KBM-7 (cell line): ENCODE measurements around the gene OPTC.
"Not testable (repeated sequence)": the region's sequence is repeated elsewhere in the genome, so short reads cannot be mapped to it uniquely, and the experiment has no call there.

Experiments
- DNase-seq: peaks from one replicate; pipeline ENCODE4 v3.0.0-alpha.2; 2015
- in situ Hi-C: fragments of 300-500 bp; cut with MboI; formaldehyde crosslinking; loops from 2 replicates; pipeline ENCODE4 v1.14.3; 2020; ENCODE audit warnings: low sequenced_read_pairs, low pct_unique_long_range_greater_than_20kb, mixed read lengths

Gene OPTC

DNA sequence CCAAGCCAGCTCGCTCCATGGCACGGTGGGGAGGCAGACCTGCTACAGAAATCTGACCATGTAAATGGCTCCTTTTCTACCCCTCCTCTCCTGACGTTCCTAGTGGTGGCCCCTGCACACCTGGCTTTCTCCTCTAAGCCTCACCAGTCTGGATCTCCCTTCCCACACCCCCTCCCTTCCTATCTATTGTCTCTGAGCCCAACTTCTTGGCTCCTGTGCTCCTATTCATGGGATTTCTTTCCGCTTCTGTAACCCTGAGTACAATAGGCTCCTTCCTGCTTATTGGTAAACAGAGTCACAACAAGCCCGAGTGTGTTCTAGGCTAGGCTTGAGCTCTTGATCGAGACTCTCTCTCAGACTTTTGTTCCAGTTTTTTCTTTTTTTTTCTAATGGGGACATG lies 17.6 kb downstream of the OPTC start:
- in situ Hi-C loops: loop anchor here (10.0 kb wide), 1 partner anchor 193 kb away; no protein-coding TSS in a partner anchor
- DNase-seq: no peak

DNA sequence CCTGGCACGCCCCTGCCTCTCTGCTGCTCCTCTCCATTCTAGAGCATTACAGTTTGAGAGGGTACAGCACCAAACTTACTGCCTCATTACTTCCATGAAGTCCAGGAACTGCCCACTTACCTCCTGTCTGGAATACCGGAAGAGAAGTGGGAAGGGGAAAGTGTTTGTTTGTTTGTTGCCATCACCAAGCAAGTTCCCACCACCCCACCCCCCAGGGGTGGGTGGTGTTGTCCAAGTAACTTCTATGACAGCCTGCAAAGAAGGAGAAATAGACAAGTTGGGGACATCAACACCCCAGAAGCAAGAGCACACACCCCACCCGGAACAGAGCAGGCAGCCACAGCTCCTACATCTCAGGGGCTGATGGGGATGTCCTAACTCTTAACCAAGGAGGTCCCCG lies 18.0 kb downstream of the OPTC start:
- in situ Hi-C loops: loop anchor here (10.0 kb wide), 1 partner anchor 193 kb away; no protein-coding TSS in a partner anchor

GRCh38 chr1:203512517-203512847 lies 18.5 kb downstream of the OPTC start:
- in situ Hi-C loops: loop anchor here (10.0 kb wide), 1 partner anchor 192 kb away; no protein-coding TSS in a partner anchor
- DNase-seq: no peak

More for the DNA sequence above, 18.0 kb downstream of the OPTC start:
- DNase-seq: no peak

GRCh38 chr1:203512848-203513584 lies 19.1 kb downstream of the OPTC start:
- in situ Hi-C loops: loop anchor here (10.0 kb wide), 1 partner anchor 192 kb away; no protein-coding TSS in a partner anchor
- peak; percentile 42 for DNase-seq

- DNase-seq: no peak
- in situ Hi-C loops: loop anchor here (10.0 kb wide), 1 partner anchor 191 kb away; no protein-coding TSS in a partner anchor
Measured at GRCh38 chr1:203513585-203514031, 19.7 kb downstream of the OPTC start.

- in situ Hi-C loops: loop anchor here (10.0 kb wide), 1 partner anchor 189 kb away; no protein-coding TSS in a partner anchor
- DNase-seq: no peak
Measured at GRCh38 chr1:203516184-203516583, 22.2 kb downstream of the OPTC start.

DNA sequence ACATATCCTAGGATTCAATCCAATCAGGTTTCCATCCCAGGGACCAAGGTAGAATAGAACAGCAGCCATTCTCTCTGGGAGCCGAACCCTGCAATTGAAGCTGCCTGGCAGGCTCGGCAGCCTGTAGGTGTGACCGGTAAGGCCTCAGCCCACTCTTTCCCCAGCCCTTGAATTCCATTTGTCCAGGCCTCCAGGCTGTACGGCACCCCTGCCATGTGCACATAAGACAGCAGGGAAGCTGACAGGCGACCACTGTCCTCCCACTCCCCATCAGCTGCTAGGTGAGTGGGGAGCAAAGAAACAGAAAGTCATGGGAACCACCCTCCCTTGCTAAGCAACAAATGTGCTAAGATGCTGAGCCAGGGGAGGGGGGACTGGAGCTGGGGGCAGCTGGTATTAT lies 23.0 kb downstream of the OPTC start:
- in situ Hi-C loops: loop anchor here (10.0 kb wide), 1 partner anchor 188 kb away; no protein-coding TSS in a partner anchor
- DNase-seq: no peak

- no peak for DNase-seq
- in situ Hi-C loops: loop anchor here (10.0 kb wide), 1 partner anchor 187 kb away; no protein-coding TSS in a partner anchor
Measured at GRCh38 chr1:203517426-203518110, 23.6 kb downstream of the OPTC start.

DNA sequence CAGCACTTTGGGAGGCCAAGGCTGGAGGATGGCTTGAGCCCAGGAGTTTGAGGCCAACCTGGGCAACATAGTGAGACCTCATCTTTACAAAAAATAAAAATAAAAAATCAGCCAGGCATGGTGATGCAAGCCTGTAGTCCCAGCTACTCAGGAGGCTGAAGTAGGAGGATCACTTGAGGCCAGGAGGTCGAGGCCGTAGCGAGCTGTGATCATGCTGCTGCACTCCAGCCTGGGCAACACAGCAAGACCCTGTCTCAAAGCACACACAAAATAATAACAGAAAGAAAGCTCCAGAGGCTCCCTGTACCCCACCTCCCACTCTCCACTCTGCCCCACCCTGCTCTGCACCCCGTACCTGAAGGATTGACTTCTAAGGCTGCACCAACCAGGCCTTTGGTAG lies 24.2 kb downstream of the OPTC start:
- in situ Hi-C loops: loop anchor here (10.0 kb wide), 1 partner anchor 187 kb away; no protein-coding TSS in a partner anchor
- DNase-seq: not testable (repeated sequence)

DNA sequence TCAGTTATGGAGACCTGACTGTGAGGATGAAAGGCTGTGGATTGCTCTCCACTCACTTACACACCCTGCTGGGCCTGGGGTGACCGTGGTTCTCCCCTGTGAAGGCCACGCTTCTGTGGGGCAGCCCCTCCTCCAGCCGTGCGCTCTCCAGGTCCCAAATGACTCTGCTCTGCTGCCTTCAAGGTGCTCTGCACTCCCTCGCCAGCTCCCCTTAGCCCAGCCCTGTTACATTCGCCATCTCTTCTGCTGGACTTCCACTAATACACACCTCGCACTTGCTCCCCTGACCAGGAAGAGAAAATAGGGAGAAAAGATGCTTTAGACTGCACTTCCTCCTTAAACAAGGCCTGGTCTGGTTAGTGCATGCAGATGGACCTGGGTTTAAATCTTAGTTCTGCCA lies 24.6 kb downstream of the OPTC start:
- in situ Hi-C loops: loop anchor here (10.0 kb wide), 1 partner anchor 186 kb away; no protein-coding TSS in a partner anchor
- no peak for DNase-seq

DNA sequence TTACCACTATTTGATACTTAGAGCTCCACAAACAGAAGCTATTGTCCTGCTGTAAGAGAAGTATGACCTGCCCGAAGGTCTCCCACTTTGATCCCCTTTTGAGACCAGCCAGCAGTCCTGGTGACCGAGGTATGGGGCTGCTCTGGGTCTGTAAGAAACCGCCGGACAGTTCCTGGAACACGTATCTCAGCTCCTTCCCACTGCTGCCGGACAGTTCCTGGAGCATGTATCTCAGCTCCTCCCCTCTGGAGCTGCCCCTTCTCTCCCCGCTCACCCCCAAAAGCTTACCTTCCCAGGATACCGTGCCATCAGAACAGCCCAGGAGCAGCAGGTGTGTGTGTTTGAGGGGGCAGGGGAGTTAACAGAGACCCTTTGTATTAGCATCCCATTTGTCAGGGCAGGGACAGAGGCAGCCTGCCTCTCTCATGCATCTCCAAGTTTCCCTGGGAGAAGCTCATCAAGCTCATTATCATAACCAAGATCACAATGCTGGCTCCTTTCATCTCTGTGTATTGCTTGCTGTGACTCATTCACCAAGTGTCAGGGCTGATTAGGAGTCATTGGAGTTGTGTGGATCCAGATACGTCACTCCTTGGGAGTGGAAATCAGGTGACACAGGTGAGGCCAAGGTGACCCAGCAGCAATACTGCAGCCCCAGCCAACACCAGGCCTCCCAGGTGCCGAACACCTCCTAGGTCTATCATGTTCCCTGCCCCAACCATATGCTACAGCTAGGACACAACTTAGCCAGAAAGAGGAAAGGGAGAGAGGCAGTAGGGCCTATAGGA lies 25.3 kb downstream of the OPTC start:
- in situ Hi-C loops: loop anchor here (10.0 kb wide), 1 partner anchor 186 kb away; no protein-coding TSS in a partner anchor
- DNase-seq: no peak

- in situ Hi-C loops: loop anchor here (10.0 kb wide), 1 partner anchor 185 kb away; no protein-coding TSS in a partner anchor
- DNase-seq: no peak
Measured at GRCh38 chr1:203519896-203520295, 25.9 kb downstream of the OPTC start.

DNA sequence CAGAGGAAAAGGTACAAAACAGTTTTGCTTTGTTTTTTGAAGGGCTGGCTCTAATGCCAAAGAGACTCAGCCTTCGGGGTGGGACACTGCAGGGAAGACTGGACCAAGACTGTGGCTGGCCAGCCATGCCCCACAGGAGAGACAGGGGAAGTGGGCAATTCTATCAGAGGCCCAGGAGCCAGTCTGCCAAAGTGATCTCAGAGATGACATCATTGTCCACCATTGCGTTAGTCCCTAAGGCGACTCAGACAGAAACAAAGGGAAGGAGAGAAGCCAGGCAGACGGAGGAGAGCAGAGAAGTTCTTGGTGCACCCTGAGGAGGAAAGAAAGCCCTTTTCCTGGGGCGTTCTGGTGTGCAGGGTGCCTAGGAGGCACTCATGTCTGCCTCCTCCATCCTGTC lies 26.4 kb downstream of the OPTC start:
- no peak for DNase-seq
- in situ Hi-C loops: no loop called here

DNA sequence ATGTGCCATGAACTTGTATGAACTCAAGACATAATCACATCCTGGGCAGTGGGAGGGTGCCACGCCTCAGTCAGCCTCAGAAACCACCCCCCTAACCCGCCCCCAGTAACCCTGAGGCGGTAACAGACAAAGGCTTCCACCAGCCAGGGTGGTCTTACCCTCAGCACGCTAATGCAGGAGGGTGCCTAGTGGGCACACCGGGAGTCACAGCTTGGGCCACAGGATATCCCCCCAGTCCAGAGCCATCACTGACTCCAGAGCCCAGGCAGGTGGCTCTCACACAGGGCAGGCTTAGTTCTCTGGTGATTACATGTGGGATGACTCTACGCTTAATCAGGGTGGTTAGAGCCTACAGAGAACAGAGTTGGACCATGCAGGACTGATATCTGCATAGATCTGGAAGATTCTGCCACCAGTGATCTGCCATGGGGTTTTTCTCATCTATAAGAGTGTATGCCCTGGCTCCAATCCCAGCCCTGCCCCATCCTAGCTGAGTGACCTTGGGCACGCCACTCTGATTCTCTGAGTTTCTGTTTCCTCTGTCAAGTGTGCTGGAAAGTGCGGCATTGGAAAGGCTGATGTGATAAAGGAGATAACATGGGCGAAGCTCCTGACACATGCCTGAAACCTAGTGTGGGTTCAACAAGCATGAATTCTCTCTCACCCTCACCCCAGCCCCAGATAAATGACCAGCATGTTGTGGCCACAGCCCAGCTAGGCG lies 27.3 kb downstream of the OPTC start:
- in situ Hi-C loops: no loop called here
- DNase-seq: no peak

DNA sequence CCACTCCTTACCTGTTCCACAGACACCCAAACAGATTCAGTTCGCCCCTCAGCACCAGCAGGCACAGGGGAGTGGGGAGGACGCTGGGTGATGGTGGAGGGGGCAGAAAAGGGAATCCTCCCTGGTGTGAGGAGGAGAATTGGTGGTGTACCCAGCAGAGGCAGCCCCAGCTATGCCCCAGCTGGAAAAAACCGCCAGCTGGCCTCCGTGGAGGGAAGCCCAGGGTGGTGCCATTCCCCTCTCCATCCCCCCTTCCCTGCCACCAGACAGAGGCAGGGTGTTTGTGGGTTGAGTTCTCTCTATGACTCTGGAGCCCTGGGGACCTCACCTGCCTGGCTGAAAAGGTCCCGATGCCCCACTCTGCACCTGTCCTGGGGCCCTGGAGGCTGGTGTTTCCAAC lies 27.9 kb downstream of the OPTC start:
- in situ Hi-C loops: no loop called here
- no peak for DNase-seq

DNA sequence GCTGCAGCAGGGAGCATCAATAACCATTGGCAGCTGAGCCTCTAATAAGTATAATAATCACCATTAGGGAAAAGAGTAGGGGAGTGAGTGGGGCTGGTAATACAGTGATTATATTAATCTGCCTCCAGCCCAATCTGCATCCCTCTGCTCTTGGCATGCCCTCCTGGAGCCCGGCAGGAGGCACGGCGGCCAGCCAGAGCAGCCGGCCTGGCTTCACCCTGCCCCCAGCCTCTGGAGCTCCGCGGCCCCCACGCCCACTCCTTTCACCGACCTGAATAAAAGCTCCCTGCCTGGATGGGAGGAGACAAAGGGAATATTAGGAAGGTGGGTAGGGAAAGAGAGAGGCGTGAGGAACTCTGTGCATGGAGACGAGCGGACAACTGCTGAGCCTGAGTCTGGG lies 28.3 kb downstream of the OPTC start:
- no peak for DNase-seq
- in situ Hi-C loops: no loop called here

GRCh38 chr1:203523667-203524066 lies 29.7 kb downstream of the OPTC start:
- in situ Hi-C loops: no loop called here
- no peak for DNase-seq

DNA sequence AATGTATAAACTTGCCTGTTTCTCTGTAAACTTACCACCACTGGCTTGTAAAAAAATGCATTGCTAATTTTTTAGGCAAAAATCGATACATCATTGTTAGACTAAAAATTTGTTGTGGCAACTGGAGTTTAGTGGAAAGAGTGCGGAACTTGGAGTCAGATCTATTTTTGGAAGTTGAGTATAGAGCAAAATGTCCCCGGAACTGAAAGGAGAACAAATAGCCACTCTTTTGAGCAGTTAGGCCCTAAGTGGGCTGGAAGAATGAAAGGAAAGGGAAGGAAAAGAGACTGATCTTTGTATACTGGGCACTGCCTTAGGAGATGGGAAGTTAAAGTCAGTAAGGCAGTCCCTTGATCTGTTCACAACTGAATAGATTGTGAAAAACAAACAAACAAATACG lies 30.2 kb downstream of the OPTC start:
- in situ Hi-C loops: no loop called here

GRCh38 chr1:203524824-203525223 lies 30.9 kb downstream of the OPTC start:
- DNase-seq: no peak
- in situ Hi-C loops: no loop called here

More for the DNA sequence above, 30.2 kb downstream of the OPTC start:
- no peak for DNase-seq
